ENCODE measurements around the gene FNIP2. TPM values are rescaled to one million over a fixed set of nuclear protein-coding genes. Genes with fewer than 3 reads are reported as not detected.

The FNIP2 gene
- total and polyA plus RNA-seq, 2 experiments from 2014 or later: 1.8 to 22.4 TPM

DNA sequence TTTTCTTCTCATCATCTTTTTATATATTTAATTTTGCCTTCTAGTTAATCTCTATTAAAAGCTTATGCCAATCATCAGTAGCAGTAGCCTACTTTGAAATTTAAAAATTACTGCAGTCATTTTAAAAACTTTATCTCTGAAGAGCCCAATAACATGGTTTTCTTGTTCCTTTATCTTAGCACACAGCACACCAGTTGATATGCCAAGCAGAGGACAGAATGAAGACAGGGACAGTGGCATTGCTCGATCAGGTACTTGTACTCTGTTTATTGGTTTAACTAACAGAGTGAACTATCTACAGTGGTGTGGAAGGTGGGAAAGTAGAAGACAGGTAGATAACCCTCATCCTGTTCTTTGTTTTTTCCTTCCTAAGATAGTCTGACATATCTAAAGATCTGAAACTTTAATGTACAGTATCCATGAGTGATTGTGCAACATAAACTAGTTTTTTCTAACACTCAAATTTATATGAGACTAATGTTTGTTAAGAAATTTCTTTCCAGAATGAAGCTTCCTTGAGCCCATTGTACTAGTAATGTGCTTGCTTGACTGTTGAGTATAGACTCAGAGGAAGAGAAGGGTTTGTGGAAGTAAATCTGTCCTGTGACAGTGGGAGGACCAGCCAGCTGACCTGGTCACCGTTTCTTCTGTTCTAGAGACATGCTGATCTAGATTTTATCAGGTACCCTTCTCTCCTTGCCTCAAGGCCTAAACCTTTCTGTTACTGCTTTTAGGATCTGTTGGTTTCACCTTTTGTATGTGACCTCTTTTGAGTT is 66.6 kb downstream of the FNIP2 start:
- DNase-seq: no peak
- Histone ChIP-seq H3K79me2 (ENCODE audit: insufficient read depth) (no peaks in the 10 kb centered on the region), H3K27me3 (replicated peaks; ENCODE audit: insufficient read depth) (no peaks in the 10 kb centered on the region), H3K9me2 (ENCODE audit: insufficient read depth) (no peaks in the 10 kb centered on the region), H3K9me3 (ENCODE audit: low read depth) (no peaks in the 10 kb centered on the region), H3F3A (ENCODE audit: insufficient read depth) (no peaks in the 10 kb centered on the region), H3K4me3 (no peak overlapping the region), H3K4me1 (ENCODE audit: insufficient read depth) (no peaks in the 10 kb centered on the region), H3K9ac (no peak overlapping the region), H4K20me1 (ENCODE audit: insufficient read depth) (no peaks in the 10 kb centered on the region), H3K27ac (no peak overlapping the region), H2AFZ (no peak overlapping the region), H3K36me3 (ENCODE audit: low read depth) (peaks cover 25% of the 10 kb centered on the region; the same call in 1 of the 2 replicates), H3K4me2 (ENCODE audit: unreplicated experiment) (no peak overlapping the region)
- in situ Hi-C loops (cut with MboI): no loop called here
- no peak for TF ChIP-seq EZH2 (IDR thresholded peaks at IDR 0.05; ENCODE audit: insufficient read depth, poor library complexity, severe bottlenecking)
- no peak for TF ChIP-seq EZH2phosphoT487 (IDR thresholded peaks at IDR 0.05; ENCODE audit: insufficient read depth, low read depth)
- WGBS, 2 experiments (ENCODE audit: low coverage in 1 of 2, low lambda C conversion rate in 2 of 2, missing lambda C conversion rate in 2 of 2): 58 to 67% methylated on average over 2 of the region's 2 CpGs

- no peak overlapping the region for H3K4me2 ChIP-seq (ENCODE audit: unreplicated experiment)
- DNase-seq: no peak
- H4K20me1 ChIP-seq (ENCODE audit: insufficient read depth): no peaks in the 10 kb centered on the region
- no peaks in the 10 kb centered on the region for H3K27me3 ChIP-seq (replicated peaks; ENCODE audit: insufficient read depth)
- TF ChIP-seq EZH2 (IDR thresholded peaks at IDR 0.05; ENCODE audit: insufficient read depth, poor library complexity, severe bottlenecking): no peak
- TF ChIP-seq EZH2phosphoT487 (IDR thresholded peaks at IDR 0.05; ENCODE audit: insufficient read depth, low read depth): no peak
- no peak overlapping the region for H3K27ac ChIP-seq
- H3K9me3 ChIP-seq (ENCODE audit: low read depth): no peaks in the 10 kb centered on the region
- no peaks in the 10 kb centered on the region for H3K79me2 ChIP-seq (ENCODE audit: insufficient read depth)
- H3K9ac ChIP-seq: no peak overlapping the region
- H3K36me3 ChIP-seq (ENCODE audit: low read depth): peaks cover 28% of the 10 kb centered on the region; the same call in 1 of the 2 replicates
- in situ Hi-C loops (cut with MboI): no loop called here
- H3K4me1 ChIP-seq (ENCODE audit: insufficient read depth): no peaks in the 10 kb centered on the region
- no peak overlapping the region for H2AFZ ChIP-seq
- H3K4me3 ChIP-seq: no peak overlapping the region
- no peaks in the 10 kb centered on the region for H3K9me2 ChIP-seq (ENCODE audit: insufficient read depth)
- WGBS, 2 experiments (ENCODE audit: low coverage in 1 of 2, low lambda C conversion rate in 2 of 2, missing lambda C conversion rate in 2 of 2): 47 to 75% methylated on average over 1 of the region's 1 CpG
- no peaks in the 10 kb centered on the region for H3F3A ChIP-seq (ENCODE audit: insufficient read depth)
These were observed 67.2 kb downstream of the FNIP2 start for GRCh38 chr4:158836002-158836369.

DNA sequence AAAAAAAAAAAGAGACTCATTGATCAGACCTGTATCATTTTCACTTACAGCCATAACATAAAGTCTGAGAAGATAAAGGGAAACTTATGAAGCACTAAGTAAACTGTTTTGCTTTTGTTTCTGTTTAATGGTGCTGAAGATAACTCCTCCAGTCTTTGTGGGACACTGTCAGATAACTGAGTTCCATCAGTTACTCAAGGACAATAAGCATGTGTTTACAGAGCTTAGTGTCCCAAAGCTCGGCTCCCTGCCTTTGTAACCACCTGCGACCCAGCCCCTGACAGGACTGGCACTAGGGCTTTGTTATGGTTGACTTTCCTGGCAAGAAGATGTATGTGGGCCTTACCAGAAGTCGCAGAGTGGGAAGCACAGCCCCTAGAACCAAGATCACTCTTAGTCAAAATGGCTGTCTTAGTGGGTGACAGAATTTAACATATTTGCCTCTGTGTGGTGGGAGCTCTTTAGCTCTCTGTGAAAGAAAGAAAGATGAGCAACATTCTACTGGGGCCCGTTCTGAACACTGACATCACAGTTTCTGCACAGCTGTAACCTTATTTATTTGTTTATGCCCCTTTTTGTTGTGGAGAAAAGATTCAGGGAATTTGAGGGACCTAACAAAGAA is 68.1 kb downstream of the FNIP2 start:
- in situ Hi-C loops (cut with MboI): no loop called here
- DNase-seq: no peak
- 84 to 90% methylated on average over 4 of the region's 4 CpGs for WGBS, 2 experiments (ENCODE audit: low coverage in 1 of 2, low lambda C conversion rate in 2 of 2, missing lambda C conversion rate in 2 of 2)
- Histone ChIP-seq H3F3A (ENCODE audit: insufficient read depth) (no peaks in the 10 kb centered on the region), H3K27me3 (replicated peaks; ENCODE audit: insufficient read depth) (no peaks in the 10 kb centered on the region), H4K20me1 (ENCODE audit: insufficient read depth) (no peaks in the 10 kb centered on the region), H3K4me3 (no peak overlapping the region), H3K9ac (no peak overlapping the region), H3K4me2 (ENCODE audit: unreplicated experiment) (no peak overlapping the region), H3K36me3 (ENCODE audit: low read depth) (peaks cover 27% of the 10 kb centered on the region; the same call in 1 of the 2 replicates), H2AFZ (no peak overlapping the region), H3K9me2 (ENCODE audit: insufficient read depth) (no peaks in the 10 kb centered on the region), H3K79me2 (ENCODE audit: insufficient read depth) (no peaks in the 10 kb centered on the region), H3K9me3 (ENCODE audit: low read depth) (no peaks in the 10 kb centered on the region), H3K4me1 (ENCODE audit: insufficient read depth) (no peaks in the 10 kb centered on the region), H3K27ac (no peak overlapping the region)
- TF ChIP-seq EZH2 (IDR thresholded peaks at IDR 0.05; ENCODE audit: insufficient read depth, poor library complexity, severe bottlenecking) (no peak), EZH2phosphoT487 (IDR thresholded peaks at IDR 0.05; ENCODE audit: insufficient read depth, low read depth) (no peak)

- Histone ChIP-seq H2AFZ (no peak overlapping the region), H4K20me1 (ENCODE audit: insufficient read depth) (no peaks in the 10 kb centered on the region), H3K4me1 (ENCODE audit: insufficient read depth) (no peaks in the 10 kb centered on the region), H3K27ac (no peak overlapping the region), H3K27me3 (replicated peaks; ENCODE audit: insufficient read depth) (no peaks in the 10 kb centered on the region), H3K9me3 (ENCODE audit: low read depth) (no peaks in the 10 kb centered on the region), H3K9me2 (ENCODE audit: insufficient read depth) (no peaks in the 10 kb centered on the region), H3K9ac (no peak overlapping the region), H3K79me2 (ENCODE audit: insufficient read depth) (no peaks in the 10 kb centered on the region), H3K4me2 (ENCODE audit: unreplicated experiment) (no peak overlapping the region), H3K36me3 (ENCODE audit: low read depth) (peaks cover 22% of the 10 kb centered on the region; the same call in 1 of the 2 replicates), H3F3A (ENCODE audit: insufficient read depth) (no peaks in the 10 kb centered on the region), H3K4me3 (no peak overlapping the region)
- no peak for DNase-seq
- TF ChIP-seq EZH2 (IDR thresholded peaks at IDR 0.05; ENCODE audit: insufficient read depth, poor library complexity, severe bottlenecking) (no peak), EZH2phosphoT487 (IDR thresholded peaks at IDR 0.05; ENCODE audit: insufficient read depth, low read depth) (no peak)
- 96 to 100% methylated on average over 2 of the region's 2 CpGs for WGBS, 2 experiments (ENCODE audit: low coverage in 1 of 2, low lambda C conversion rate in 2 of 2, missing lambda C conversion rate in 2 of 2)
- in situ Hi-C loops (cut with MboI): no loop called here
These were observed 68.8 kb downstream of the FNIP2 start for GRCh38 chr4:158837527-158838141.
